Left colon (tissue), 2 donors: ENCODE measurements around the gene CTDSPL2. TPM values are rescaled to one million over a fixed set of nuclear protein-coding genes. Genes with fewer than 3 reads are reported as not detected.

Experiments
- ATAC-seq: fragments of 200-7000 bp; cut with Tn5 transposase; one replicate; pipeline ENCODE4 v1.9.1; 2020; ENCODE audit warnings: mild to moderate bottlenecking, moderate library complexity
- DNase-seq, 2 donors: peaks; one replicate each; pipeline ENCODE4 v3.0.0-alpha.2; 2020
- intact Hi-C, 2 donors: fragments of 100-400 bp; cut with DNase I in 1 of 2; cut with micrococcal nuclease in 1 of 2; formaldehyde crosslinking; loops; one replicate each; pipeline versions ENCODE4 v1.11.2 to v1.14.0; 2022; cut with DNase I, micrococcal nuclease
- total RNA-seq, 2 donors: library from RNA; stranded (reverse); fragmentation: NEBNext Ultra II Directional; extraction: Animal tissue kit (Norgen Biotek cat#: 25700); gene quantifications; one replicate each; pipeline ENCODE4 v1.2.1, GENCODE V29; 2021
- donor health status: DM: no; HTN: no; CAD: no.
- donor health status: DM: yes; HTN: yes; CAD: no.

Gene CTDSPL2
- total RNA-seq, 2 donors from 2014 or later, result 30.1 to 33.7 TPM

GRCh38 chr15:44570361-44570760, 142.9 kb downstream of the CTDSPL2 start:
- intact Hi-C loops, result no loop called here
- ATAC-seq, result no peak
- no peak for DNase-seq

GRCh38 chr15:44573386-44573785, 146.0 kb downstream of the CTDSPL2 start:
- DNase-seq (no peak), ATAC-seq (no peak)
- intact Hi-C loops, result no loop called here

- intact Hi-C loops, result no loop called here
- ATAC-seq (no peak), DNase-seq (no peak)
Measured at GRCh38 chr15:44574734-44575133, 147.3 kb downstream of the CTDSPL2 start.

Other genes with a start within 250 kb of the CTDSPL2 start
- 1 to 10 TPM; 1.6 to 2.0 TPM for gene FRMD5, start 232.4 kb upstream of the CTDSPL2 start, total RNA-seq
- 100 to 1,000 TPM in 1 of 2 donors, 10 to 100 TPM in 1; 93.0 to 114 TPM for gene GOLM2, start 138.9 kb upstream of the CTDSPL2 start, total RNA-seq
- gene EIF3J, start 109.5 kb downstream of the CTDSPL2 start, total RNA-seq, result 10 to 100 TPM; 49.1 to 60.2 TPM
- gene SPG11, start 236.0 kb downstream of the CTDSPL2 start, total RNA-seq, result 100 to 1,000 TPM in 1 of 2 donors, 10 to 100 TPM in 1; 90.7 to 113 TPM